HG03521 (cell line): ENCODE data around the gene SYNE4.

Experiments
- ATAC-seq: cut with Tn5 transposase; IDR thresholded peaks from one replicate; pipeline ENCODE4 v1.9.1; 2021; ENCODE audit warnings: mild to moderate bottlenecking, moderate library complexity; ENCODE audit not compliant: unreplicated experiment

SYNE4 gene

GRCh38 chr19:36026091-36026876 is 17.7 kb upstream of the SYNE4 start:
- ATAC-seq: no peak

GRCh38 chr19:36025541-36025940 is 16.9 kb upstream of the SYNE4 start:
- no peak for ATAC-seq

- ATAC-seq: no peak
These were observed 14.8 kb upstream of the SYNE4 start for GRCh38 chr19:36023432-36023831.

- ATAC-seq: no peak
These were observed 10.6 kb upstream of the SYNE4 start for GRCh38 chr19:36019061-36019670.

- peak; percentile 96 for ATAC-seq
These were observed 5.7 kb upstream of the SYNE4 start, which contains the start of gene ALKBH6 for GRCh38 chr19:36014012-36014924. TSS of gene ALKBH6 (minus strand) at chr19:36014213. CDS start at chr19:36013397, 816 bp downstream.

GRCh38 chr19:36013280-36014011 is 4.8 kb upstream of the SYNE4 start:
- ATAC-seq: no peak

GRCh38 chr19:36010402-36010801 is 1.8 kb upstream of the SYNE4 start:
- no peak for ATAC-seq

- ATAC-seq: no peak
These were observed 1.2 kb upstream of the SYNE4 start for GRCh38 chr19:36009633-36010379.

- ATAC-seq: no peak
These were observed 607 bp upstream of the SYNE4 start for GRCh38 chr19:36009220-36009619.

GRCh38 chr19:36006955-36007354 is 1.7 kb downstream of the SYNE4 start:
- ATAC-seq: no peak

- ATAC-seq: no peak
These were observed 5.3 kb downstream of the SYNE4 start for GRCh38 chr19:36003284-36003683.

GRCh38 chr19:36001605-36002004 is 7.0 kb downstream of the SYNE4 start:
- ATAC-seq: no peak

GRCh38 chr19:35996777-35997176 is 11.8 kb downstream of the SYNE4 start:
- ATAC-seq: no peak

GRCh38 chr19:35995048-35995993 is 13.3 kb downstream of the SYNE4 start, which contains the start of gene SDHAF1:
TSS of gene SDHAF1 (plus strand) at chr19:35995188. CDS start at chr19:35995275, 87 bp downstream.
- peak; percentile 86 for ATAC-seq

- no peak for ATAC-seq
These were observed 14.6 kb downstream of the SYNE4 start for GRCh38 chr19:35993923-35994598.

GRCh38 chr19:35992907-35993765 is 15.5 kb downstream of the SYNE4 start:
- no peak for ATAC-seq

- no peak for ATAC-seq
These were observed 16.7 kb downstream of the SYNE4 start for GRCh38 chr19:35991731-35992450.
